Activated gamma-delta T cell treated with anti-CD3 and anti-CD28 coated beads, Interleukin-2, amount 50 U/mL, for 16 hours (primary cell): ENCODE results near the gene MLEC.

ENCODE experiments used
- DNase-seq: peaks from one replicate; pipeline ENCODE4 v3.0.0-alpha.2; 2020; ENCODE audit warnings: low read depth

MLEC gene

DNA sequence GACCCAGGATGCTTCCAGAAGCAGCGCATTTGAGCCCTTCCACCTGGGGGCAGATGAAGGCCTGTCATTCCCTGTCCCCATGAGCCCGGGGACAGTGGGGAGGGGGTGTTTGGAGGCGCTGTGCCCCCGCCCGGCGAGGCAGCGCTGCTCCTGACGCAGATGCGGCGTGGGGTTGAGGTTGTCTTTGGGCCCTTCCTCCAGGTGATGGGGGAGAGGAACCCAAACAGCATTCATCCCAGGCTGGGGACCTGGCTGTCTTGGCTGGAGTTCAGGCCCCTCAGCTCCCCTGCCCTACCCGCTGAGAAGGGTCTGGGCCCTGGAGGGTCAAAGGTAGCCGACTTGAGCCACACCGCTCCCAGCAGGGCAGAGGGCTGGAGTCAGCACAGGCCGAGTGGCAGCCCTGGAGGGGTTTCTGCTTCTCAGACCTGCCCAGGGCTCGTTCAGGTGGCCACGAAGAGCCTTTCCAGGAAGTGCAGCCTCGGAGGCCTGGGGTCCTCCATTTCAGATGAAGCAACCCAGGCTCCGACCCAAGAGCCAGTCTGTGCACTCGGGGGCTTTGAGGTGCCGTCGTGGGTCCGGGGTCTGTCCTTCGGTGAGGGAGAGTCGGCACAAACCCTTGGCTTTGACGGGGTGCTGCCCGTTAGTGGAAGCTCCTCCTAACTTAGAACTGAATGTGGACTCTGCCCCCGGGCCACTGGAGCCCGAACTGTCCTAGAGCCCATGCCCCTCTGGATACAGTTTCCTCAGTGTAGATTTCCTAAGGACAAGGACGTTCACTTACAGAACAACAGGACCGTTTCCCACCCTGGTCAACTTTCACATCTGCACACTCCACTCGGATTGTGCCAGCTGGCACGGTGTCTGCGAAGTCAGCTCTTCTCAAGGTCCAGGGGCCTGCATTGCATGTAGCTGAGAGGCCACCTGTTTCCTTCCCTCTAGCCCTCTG is 54.8 kb downstream of the MLEC start:
- DNase-seq, result no peak

DNA sequence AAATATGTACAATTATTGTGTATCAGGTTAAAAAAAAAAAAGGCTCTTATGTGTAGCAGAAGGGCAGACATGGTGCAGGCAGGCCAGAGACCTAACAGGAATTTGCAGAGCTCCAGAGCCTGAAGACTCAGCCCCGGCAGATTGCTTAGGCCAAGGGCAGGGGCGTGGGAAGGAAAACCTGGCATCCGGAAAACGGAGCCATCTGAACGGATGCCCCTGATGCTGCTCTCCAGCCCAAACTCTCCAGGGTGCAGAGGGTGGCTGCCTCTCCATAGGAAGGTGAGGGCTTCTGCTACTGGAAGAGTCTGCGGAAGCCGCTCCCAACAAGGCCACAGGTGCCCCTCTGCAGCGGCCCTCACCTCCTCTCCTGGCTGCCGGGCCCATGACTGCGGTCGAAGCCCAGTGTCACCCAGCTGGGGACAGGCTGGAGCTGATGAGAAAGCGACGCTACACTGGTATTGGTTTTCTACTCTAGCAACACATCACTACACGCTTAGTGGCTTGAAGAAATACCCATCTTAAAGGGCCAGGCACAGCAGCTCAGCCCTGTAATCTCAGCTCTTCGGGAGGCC is 58.1 kb downstream of the MLEC start:
- DNase-seq, result no peak

DNA sequence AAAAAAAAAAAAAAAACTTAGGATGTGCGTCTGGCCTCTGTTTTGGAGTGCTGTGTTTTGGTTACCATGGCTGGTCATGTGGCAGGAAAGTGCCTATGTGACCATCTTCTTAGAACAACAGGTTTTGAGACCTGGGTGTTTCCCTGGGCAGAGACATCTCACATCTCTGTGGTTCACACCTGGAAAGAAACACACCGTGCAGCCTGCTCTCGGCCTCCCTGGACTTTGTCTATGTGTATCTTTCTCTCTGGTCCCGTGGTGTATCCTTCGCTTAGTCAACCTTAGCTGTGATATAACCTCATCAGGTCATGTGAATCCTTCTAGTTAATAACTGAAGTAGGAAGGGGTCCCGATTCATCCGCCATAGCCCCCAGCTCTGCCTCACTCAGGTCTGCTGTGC is 61.3 kb downstream of the MLEC start:
- no peak for DNase-seq

DNA sequence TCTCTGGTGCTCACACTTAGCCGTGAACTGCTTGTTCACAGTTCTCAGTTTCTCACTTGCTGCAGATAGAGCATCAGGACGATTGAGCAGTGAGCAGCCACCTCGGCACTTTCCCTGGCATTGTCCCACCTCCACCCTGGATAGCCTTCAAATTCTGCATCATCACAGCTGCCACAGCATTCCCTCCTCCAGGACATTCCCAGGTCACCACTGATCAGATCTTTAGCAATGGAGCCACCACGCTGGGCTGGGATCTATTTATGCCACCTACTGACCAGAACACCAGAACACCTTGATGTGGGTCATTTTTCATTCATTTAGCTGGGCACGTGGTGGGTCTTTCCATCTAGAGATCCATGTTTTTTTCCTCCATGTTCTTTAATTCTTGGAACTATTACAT is 62.3 kb downstream of the MLEC start:
- no peak for DNase-seq

DNA sequence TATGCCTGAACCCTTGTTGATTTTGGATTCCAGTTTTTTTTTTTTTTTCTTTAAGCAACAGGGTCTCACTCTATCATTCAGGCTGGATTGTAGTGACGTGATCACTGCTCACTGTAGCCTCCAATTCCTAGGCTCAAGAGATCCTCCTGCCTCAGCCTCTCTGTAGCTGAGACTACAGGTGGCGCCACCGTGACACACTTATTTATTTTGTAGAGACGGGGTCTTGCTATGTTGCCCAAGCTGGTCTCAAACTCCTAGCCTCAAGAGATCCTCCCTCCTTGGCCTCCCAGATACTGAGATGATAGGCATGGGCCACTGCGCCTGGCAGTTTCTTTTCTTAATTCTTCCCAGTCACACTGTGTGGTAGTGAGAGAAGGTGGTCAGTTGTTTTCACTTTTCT is 63.9 kb downstream of the MLEC start:
- DNase-seq, result no peak

DNA sequence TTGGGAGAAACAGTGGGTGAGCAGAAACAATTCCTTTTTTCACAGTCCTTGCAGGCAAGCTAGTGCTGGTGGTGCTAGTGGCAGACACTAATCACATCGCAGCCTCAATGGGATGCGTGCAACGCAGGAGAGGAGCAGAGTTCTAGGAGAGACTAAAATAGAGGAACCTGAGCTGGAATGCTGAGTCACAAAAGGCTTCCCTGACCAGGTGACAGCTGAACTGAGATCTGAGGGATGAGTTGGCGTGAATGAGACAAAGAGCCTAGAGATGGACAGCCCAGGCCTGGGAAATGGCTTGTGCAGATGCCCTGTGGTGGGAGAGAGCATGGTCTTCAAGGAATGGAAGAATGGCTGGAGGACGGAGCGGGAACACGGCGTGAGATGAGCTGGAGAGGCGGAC is 64.4 kb downstream of the MLEC start:
- no peak for DNase-seq
